ENCODE measurements around the gene EPHB2. TPM values are rescaled to one million over a fixed set of nuclear protein-coding genes. Genes with fewer than 3 reads are reported as not detected.

The EPHB2 gene
- total RNA-seq, 1 donor from 2014 or later = 40.3 TPM

- TF ChIP-seq CTCF (conservative IDR thresholded peaks at IDR 0.05) = no peak
- Mint-ChIP-seq H3K4me3 (no peak overlapping the region), H3K9me3 (no peaks in the 10 kb centered on the region), H3K27me3 (no peaks in the 10 kb centered on the region), H3K27ac (peak overlapping the region; percentile 36), H3K4me1 (ENCODE audit: unreplicated experiment) (no peaks in the 10 kb centered on the region), H3K36me3 (peaks cover 24% of the 10 kb centered on the region)
- no peak for DNase-seq (ENCODE audit: extremely low spot score, unreplicated experiment)
Observed at GRCh38 chr1:22863766-22864165, 153.1 kb downstream of the EPHB2 start.

- Mint-ChIP-seq H3K36me3 (peaks cover 24% of the 10 kb centered on the region), H3K4me1 (ENCODE audit: unreplicated experiment) (no peaks in the 10 kb centered on the region), H3K27me3 (no peaks in the 10 kb centered on the region), H3K9me3 (no peaks in the 10 kb centered on the region), H3K4me3 (no peak overlapping the region), H3K27ac (no peak overlapping the region)
- TF ChIP-seq CTCF (conservative IDR thresholded peaks at IDR 0.05) = no peak
- no peak for DNase-seq (ENCODE audit: extremely low spot score, unreplicated experiment)
Observed at GRCh38 chr1:22864886-22865285, 154.2 kb downstream of the EPHB2 start.

GRCh38 chr1:22865736-22866135 is 155.1 kb downstream of the EPHB2 start:
- H3K4me1 Mint-ChIP-seq (ENCODE audit: unreplicated experiment) = no peaks in the 10 kb centered on the region
- H3K4me3 Mint-ChIP-seq = no peak overlapping the region
- no peak for TF ChIP-seq CTCF (conservative IDR thresholded peaks at IDR 0.05)
- H3K36me3 Mint-ChIP-seq = peaks cover 24% of the 10 kb centered on the region
- no peaks in the 10 kb centered on the region for H3K27me3 Mint-ChIP-seq
- no peak overlapping the region for H3K27ac Mint-ChIP-seq
- no peak for DNase-seq (ENCODE audit: extremely low spot score, unreplicated experiment)
- no peaks in the 10 kb centered on the region for H3K9me3 Mint-ChIP-seq

GRCh38 chr1:22866868-22867267 is 156.2 kb downstream of the EPHB2 start:
- H3K4me3 Mint-ChIP-seq = no peak overlapping the region
- no peak overlapping the region for H3K27ac Mint-ChIP-seq
- DNase-seq (ENCODE audit: extremely low spot score, unreplicated experiment) = no peak
- H3K27me3 Mint-ChIP-seq = no peaks in the 10 kb centered on the region
- no peak for TF ChIP-seq CTCF (conservative IDR thresholded peaks at IDR 0.05)
- H3K36me3 Mint-ChIP-seq = peaks cover 24% of the 10 kb centered on the region
- no peaks in the 10 kb centered on the region for H3K4me1 Mint-ChIP-seq (ENCODE audit: unreplicated experiment)
- no peaks in the 10 kb centered on the region for H3K9me3 Mint-ChIP-seq

- Mint-ChIP-seq H3K4me3 (no peak overlapping the region), H3K36me3 (peaks cover 24% of the 10 kb centered on the region), H3K9me3 (no peaks in the 10 kb centered on the region), H3K27ac (no peak overlapping the region), H3K27me3 (no peaks in the 10 kb centered on the region), H3K4me1 (ENCODE audit: unreplicated experiment) (peaks cover 3% of the 10 kb centered on the region)
- no peak for DNase-seq (ENCODE audit: extremely low spot score, unreplicated experiment)
- TF ChIP-seq CTCF (conservative IDR thresholded peaks at IDR 0.05) = no peak
Observed at GRCh38 chr1:22868331-22868730, 157.7 kb downstream of the EPHB2 start.

GRCh38 chr1:22869325-22869724 is 158.7 kb downstream of the EPHB2 start:
- H3K36me3 Mint-ChIP-seq = peaks cover 23% of the 10 kb centered on the region
- TF ChIP-seq CTCF (conservative IDR thresholded peaks at IDR 0.05) = no peak
- no peak overlapping the region for H3K4me3 Mint-ChIP-seq
- H3K4me1 Mint-ChIP-seq (ENCODE audit: unreplicated experiment) = peaks cover 7% of the 10 kb centered on the region
- no peak for DNase-seq (ENCODE audit: extremely low spot score, unreplicated experiment)
- H3K27me3 Mint-ChIP-seq = no peaks in the 10 kb centered on the region
- no peak overlapping the region for H3K27ac Mint-ChIP-seq
- H3K9me3 Mint-ChIP-seq = no peaks in the 10 kb centered on the region

All from type B pancreatic cell (in vitro differentiated cells).